ENCODE measurements around the gene MFAP5.

GRCh38 chr12:8628731-8629130 is 33.9 kb downstream of the MFAP5 start:
- TF ChIP-seq POLR2AphosphoS2 (conservative IDR thresholded peaks at IDR 0.05; ENCODE audit: low read length) (no peak), CTCF (IDR thresholded peaks at IDR 0.05) (no peak), RNF2 (IDR thresholded peaks at IDR 0.05; ENCODE audit: borderline replicate concordance, low read depth) (no peak), USF2 (IDR thresholded peaks at IDR 0.05) (no peak)

All from A549 (cell line).